K562 (cell line): Measurements from ENCODE around the gene PIK3C2B. TPM values are rescaled to one million over a fixed set of nuclear protein-coding genes. Genes with fewer than 3 reads are reported as not detected.

Experiments
- ARID2 ChIP-seq: fragments of 450-650 bp; IDR thresholded peaks from 2 replicates; pipeline ENCODE4 v1.6.1; 2017; ENCODE audit warnings: antibody characterized with exemption, mild to moderate bottlenecking
- CCAR2 ChIP-seq: fragments of 200-400 bp; formaldehyde crosslinking; IDR thresholded peaks from 2 replicates; pipeline ENCODE4 v1.6.1; 2017; ENCODE audit warnings: mild to moderate bottlenecking, low read depth, low read length
- CEBPG ChIP-seq, 3 experiments: fragments of 200-800 bp in 1 of 3; sonication (Bioruptor generic) in 1 of 3; sonication (generic) in 1 of 3; formaldehyde crosslinking in 1 of 3; IDR thresholded peaks in 2 of 3; conservative IDR thresholded peaks in 1 of 3; 2 replicates each; pipeline versions ENCODE4 v1.6.1 to v1.8.0; 2016 to 2022; ENCODE audit warnings: missing compliant biosample characterization in 2 of 3, missing genetic modification characterization in 2 of 3, mild to moderate bottlenecking in 1 of 3, missing genetic modification reagents in 1 of 3
- CREM ChIP-seq: IDR thresholded peaks from 2 replicates; pipeline ENCODE4 v1.6.1; 2014; ENCODE audit warnings: antibody characterized with exemption, low read depth
- GATAD2B ChIP-seq: fragments of 450-650 bp; IDR thresholded peaks from 2 replicates; pipeline ENCODE4 v1.6.1; 2017; ENCODE audit warnings: mild to moderate bottlenecking, borderline replicate concordance
- KDM4B ChIP-seq, 2 experiments: fragments of 450-650 bp in 1 of 2; sonication (generic) in 1 of 2; IDR thresholded peaks; 2 replicates each; pipeline ENCODE4 v1.6.1; 2016 to 2017; ENCODE audit warnings: borderline replicate concordance in 2 of 2, antibody characterized with exemption in 1 of 2, low read depth in 1 of 2, mild to moderate bottlenecking in 1 of 2
- LARP7 ChIP-seq: fragments of 450-650 bp; IDR thresholded peaks from 2 replicates; pipeline ENCODE4 v1.6.1; 2016
- NR3C1 ChIP-seq: sonication (generic); formaldehyde crosslinking; IDR thresholded peaks from 2 replicates; pipeline ENCODE4 v1.8.1; 2022; ENCODE audit warnings: missing genetic modification reagents
- THRAP3 ChIP-seq: fragments of 450-650 bp; IDR thresholded peaks from 2 replicates; pipeline ENCODE4 v1.6.1; 2016; ENCODE audit warnings: mild to moderate bottlenecking, inconsistent platforms, borderline replicate concordance
- TOE1 ChIP-seq, 2 experiments: fragments of 450-650 bp in 1 of 2; sonication (generic) in 1 of 2; formaldehyde crosslinking in 1 of 2; IDR thresholded peaks; 2 replicates each; pipeline versions ENCODE4 v1.7.1 to v1.8.0; 2016 to 2022; ENCODE audit warnings: borderline replicate concordance in 2 of 2, mild to moderate bottlenecking in 2 of 2, antibody characterized with exemption in 1 of 2, inconsistent platforms in 1 of 2, low read depth in 1 of 2, missing genetic modification reagents in 1 of 2, moderate library complexity in 1 of 2
- ZNF3 ChIP-seq: fragments of 250-450 bp; sonication (Bioruptor Pico); IDR thresholded peaks from 2 replicates; pipeline ENCODE4 v1.5.0; 2021; ENCODE audit warnings: mild to moderate bottlenecking, moderate library complexity
- ZNF780A ChIP-seq: fragments of 250-450 bp; sonication (Bioruptor Pico); IDR thresholded peaks from 2 replicates; pipeline ENCODE4 v1.5.0; 2021; ENCODE audit warnings: mild to moderate bottlenecking
- polyA plus RNA-seq, 8 experiments: library from polyadenylated mRNA; depleted of rRNA in 4 of 8; stranded (reverse) in 5 of 8; unstranded in 3 of 8; fragments of >200 nt; fragmentation: Nextera tagmentation in 2 of 8; fragmentation: Illumina TruSeq in 1 of 8; extraction: Ambion mirVana in 2 of 8; extraction: Trizol in 1 of 8; gene quantifications; 2 replicates each; pipeline versions ENCODE4 v1.2.1 to v1.2.3, GENCODE V29; 2011 to 2014; ENCODE audit warnings: inconsistent platforms in 1 of 8, missing spikeins in 1 of 8
- total RNA-seq, 7 experiments: library from RNA; depleted of rRNA in 6 of 7; stranded (reverse); fragments of >200 nt in 6 of 7; fragmentation: Illumina TruSeq in 2 of 7; extraction: Trizol in 2 of 7; gene quantifications; 2 replicates each; pipeline versions ENCODE4 v1.2.1 to v1.2.3, GENCODE V29; 2011 to 2021; ENCODE audit warnings: low replicate concordance in 1 of 7
- TF ChIP-seq, protein P1 (sequence below): fragments of 450-650 bp; IDR thresholded peaks from 2 replicates; pipeline ENCODE4 v1.6.1; 2016; ENCODE audit warnings: low read depth
- TF ChIP-seq, protein P2 (sequence below): fragments of 450-650 bp; formaldehyde crosslinking; IDR thresholded peaks from 2 replicates; pipeline ENCODE4 v1.4.0; 2020; ENCODE audit warnings: mild to moderate bottlenecking
- TF ChIP-seq, protein P3 (sequence below): fragments of 250-450 bp; sonication (Bioruptor Pico); IDR thresholded peaks from 2 replicates; pipeline ENCODE4 v1.5.1; 2021; ENCODE audit warnings: mild to moderate bottlenecking

Gene PIK3C2B
- total and polyA plus RNA-seq, 9 of the 15 experiments (the other 6 are each of a cell fraction or from before 2014, with no cell fraction given) = 0.10 to 2.9 (median 0.72) TPM

DNA sequence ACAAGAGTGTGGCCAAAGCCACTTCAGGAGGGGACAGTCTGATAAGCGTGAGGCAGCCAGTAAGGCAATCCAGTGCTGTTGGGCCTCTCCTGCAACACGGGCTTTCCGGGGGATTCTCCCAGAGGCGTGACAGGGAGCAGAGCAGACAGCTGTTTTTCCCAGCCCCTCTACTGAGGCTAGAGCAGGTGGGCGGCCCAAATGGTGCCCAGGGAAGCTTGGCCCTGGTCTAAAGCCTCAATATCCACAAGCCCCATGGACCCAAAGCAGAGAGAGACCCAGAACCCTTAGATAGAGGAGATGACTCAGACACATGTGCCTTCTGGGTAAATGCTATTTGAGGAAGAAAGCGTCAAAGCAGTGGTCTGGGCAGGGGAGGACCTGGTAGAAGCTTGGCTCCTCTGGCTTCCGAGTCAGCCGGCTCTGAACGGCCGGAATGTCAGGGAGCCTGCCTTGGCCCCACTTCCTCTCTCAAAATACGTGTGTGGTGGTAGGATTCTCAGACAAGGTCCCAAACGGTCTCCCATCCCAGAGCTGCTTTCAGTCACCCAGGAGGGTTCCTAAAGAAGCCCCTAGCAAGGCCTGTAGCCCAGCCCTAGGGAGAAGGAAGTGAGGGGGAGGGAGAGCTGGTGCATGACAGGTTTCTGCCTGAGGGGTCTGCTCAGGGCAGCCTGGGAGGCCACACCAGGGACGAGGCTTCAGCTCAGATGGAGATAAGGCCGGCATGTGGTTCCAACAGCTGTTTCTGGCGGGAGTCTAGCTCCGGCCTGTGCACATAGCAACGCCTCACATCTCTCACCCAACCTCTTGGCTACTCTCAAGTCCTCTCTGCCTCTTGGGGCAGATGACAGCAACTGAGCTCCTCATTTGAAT, 28.8 kb downstream of the PIK3C2B start (continued):
- no peak for TF ChIP-seq ARID2
- TF ChIP-seq, protein P1, sequence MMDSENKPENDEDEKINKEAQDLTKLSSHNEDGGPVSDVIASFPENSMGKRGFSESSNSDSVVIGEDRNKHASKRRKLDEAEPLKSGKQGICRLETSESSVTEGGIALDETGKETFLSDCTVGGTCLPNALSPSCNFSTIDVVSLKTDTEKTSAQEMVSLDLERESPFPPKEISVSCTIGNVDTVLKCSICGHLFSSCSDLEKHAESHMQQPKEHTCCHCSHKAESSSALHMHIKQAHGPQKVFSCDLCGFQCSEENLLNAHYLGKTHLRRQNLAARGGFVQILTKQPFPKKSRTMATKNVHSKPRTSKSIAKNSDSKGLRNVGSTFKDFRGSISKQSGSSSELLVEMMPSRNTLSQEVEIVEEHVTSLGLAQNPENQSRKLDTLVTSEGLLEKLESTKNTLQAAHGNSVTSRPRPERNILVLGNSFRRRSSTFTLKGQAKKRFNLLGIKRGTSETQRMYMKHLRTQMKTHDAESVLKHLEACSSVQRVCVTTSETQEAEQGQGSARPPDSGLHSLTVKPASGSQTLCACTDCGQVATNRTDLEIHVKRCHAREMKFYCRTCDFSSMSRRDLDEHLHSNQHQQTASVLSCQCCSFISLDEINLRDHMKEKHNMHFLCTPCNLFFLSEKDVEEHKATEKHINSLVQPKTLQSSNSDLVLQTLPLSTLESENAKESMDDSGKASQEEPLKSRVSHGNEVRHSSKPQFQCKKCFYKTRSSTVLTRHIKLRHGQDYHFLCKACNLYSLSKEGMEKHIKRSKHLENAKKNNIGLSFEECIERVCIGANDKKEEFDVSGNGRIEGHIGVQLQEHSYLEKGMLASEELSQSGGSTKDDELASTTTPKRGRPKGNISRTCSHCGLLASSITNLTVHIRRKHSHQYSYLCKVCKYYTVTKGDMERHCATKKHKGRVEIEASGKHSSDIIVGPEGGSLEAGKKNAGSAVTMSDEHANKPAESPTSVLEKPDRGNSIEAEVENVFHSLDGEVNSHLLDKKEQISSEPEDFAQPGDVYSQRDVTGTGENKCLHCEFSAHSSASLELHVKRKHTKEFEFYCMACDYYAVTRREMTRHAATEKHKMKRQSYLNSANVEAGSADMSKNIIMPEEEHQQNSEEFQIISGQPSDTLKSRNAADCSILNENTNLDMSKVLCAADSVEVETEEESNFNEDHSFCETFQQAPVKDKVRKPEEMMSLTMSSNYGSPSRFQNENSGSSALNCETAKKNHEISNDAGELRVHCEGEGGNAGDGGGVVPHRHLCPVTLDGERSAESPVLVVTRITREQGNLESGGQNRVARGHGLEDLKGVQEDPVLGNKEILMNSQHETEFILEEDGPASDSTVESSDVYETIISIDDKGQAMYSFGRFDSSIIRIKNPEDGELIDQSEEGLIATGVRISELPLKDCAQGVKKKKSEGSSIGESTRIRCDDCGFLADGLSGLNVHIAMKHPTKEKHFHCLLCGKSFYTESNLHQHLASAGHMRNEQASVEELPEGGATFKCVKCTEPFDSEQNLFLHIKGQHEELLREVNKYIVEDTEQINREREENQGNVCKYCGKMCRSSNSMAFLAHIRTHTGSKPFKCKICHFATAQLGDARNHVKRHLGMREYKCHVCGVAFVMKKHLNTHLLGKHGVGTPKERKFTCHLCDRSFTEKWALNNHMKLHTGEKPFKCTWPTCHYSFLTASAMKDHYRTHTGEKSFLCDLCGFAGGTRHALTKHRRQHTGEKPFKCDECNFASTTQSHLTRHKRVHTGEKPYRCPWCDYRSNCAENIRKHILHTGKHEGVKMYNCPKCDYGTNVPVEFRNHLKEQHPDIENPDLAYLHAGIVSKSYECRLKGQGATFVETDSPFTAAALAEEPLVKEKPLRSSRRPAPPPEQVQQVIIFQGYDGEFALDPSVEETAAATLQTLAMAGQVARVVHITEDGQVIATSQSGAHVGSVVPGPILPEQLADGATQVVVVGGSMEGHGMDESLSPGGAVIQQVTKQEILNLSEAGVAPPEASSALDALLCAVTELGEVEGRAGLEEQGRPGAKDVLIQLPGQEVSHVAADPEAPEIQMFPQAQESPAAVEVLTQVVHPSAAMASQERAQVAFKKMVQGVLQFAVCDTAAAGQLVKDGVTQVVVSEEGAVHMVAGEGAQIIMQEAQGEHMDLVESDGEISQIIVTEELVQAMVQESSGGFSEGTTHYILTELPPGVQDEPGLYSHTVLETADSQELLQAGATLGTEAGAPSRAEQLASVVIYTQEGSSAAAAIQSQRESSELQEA = no peak
- TF ChIP-seq TOE1 (IDR thresholded peaks at IDR 0.05; ENCODE audit: borderline replicate concordance) = no peak
- no peak for TF ChIP-seq TOE1 (CRISPR knock-in tag; IDR thresholded peaks at IDR 0.05; ENCODE audit: borderline replicate concordance, low read depth)
- TF ChIP-seq, protein P2, sequence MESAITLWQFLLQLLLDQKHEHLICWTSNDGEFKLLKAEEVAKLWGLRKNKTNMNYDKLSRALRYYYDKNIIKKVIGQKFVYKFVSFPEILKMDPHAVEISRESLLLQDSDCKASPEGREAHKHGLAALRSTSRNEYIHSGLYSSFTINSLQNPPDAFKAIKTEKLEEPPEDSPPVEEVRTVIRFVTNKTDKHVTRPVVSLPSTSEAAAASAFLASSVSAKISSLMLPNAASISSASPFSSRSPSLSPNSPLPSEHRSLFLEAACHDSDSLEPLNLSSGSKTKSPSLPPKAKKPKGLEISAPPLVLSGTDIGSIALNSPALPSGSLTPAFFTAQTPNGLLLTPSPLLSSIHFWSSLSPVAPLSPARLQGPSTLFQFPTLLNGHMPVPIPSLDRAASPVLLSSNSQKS (CRISPR knock-in tag) = no peak
- no peak for TF ChIP-seq LARP7
- TF ChIP-seq THRAP3 = no peak
- TF ChIP-seq, protein P3, sequence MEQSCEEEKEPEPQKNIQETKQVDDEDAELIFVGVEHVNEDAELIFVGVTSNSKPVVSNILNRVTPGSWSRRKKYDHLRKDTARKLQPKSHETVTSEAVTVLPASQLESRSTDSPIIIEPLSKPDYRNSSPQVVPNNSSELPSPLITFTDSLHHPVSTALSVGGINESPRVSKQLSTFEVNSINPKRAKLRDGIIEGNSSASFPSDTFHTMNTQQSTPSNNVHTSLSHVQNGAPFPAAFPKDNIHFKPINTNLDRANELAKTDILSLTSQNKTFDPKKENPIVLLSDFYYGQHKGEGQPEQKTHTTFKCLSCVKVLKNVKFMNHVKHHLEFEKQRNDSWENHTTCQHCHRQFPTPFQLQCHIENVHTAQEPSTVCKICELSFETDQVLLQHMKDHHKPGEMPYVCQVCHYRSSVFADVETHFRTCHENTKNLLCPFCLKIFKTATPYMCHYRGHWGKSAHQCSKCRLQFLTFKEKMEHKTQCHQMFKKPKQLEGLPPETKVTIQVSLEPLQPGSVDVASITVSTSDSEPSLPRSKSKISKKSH (CRISPR knock-in tag) = no peak
- TF ChIP-seq CREM = no peak
- no peak for TF ChIP-seq GATAD2B
- no peak for TF ChIP-seq ZNF780A (CRISPR knock-in tag)
- no peak for TF ChIP-seq KDM4B (IDR thresholded peaks at IDR 0.05; ENCODE audit: borderline replicate concordance in 2 of 2, low read depth in 1 of 2)
- no peak for TF ChIP-seq CCAR2
- TF ChIP-seq CEBPG (CRISPR knock-in tag; IDR thresholded peaks at IDR 0.05) = no peak
- TF ChIP-seq CEBPG (tag; conservative IDR thresholded peaks at IDR 0.05 in 1 of 2, IDR thresholded peaks at IDR 0.05 in 1 of 2) = no peak
- TF ChIP-seq ZNF3 (CRISPR knock-in tag) = no peak
- no peak for TF ChIP-seq NR3C1 (CRISPR knock-in tag)
